Stimulated activated CD4-positive, alpha-beta T cell treated with anti-CD3 and anti-CD28 coated beads, TNF-alpha, amount 100 ng/mL, for 1 hour (primary cell): ENCODE data around the gene CCK.

Source experiments
- DNase-seq, 3 donors: peaks; one replicate each; pipeline ENCODE4 v3.0.0-alpha.2; 2020; ENCODE audit warnings: low read depth in 3 of 3, low spot score in 1 of 3

The CCK gene

GRCh38 chr3:42269647-42270046 lies 3.7 kb upstream of the CCK start:
- DNase-seq, result no peak

- no peak for DNase-seq
Measured at GRCh38 chr3:42267878-42268277, 1.9 kb upstream of the CCK start.

GRCh38 chr3:42265059-42265991 lies 660 bp downstream of the CCK start:
- no peak for DNase-seq

- DNase-seq, result no peak
Measured at GRCh38 chr3:42264399-42265058, 1.5 kb downstream of the CCK start.

- no peak for DNase-seq
Measured at GRCh38 chr3:42263354-42264346, 2.3 kb downstream of the CCK start.

GRCh38 chr3:42262525-42262924 lies 3.5 kb downstream of the CCK start:
- DNase-seq, result no peak

GRCh38 chr3:42257007-42257406 lies 9.0 kb downstream of the CCK start:
- no peak for DNase-seq

- DNase-seq, result no peak
Measured at GRCh38 chr3:42256135-42256819, 9.7 kb downstream of the CCK start.

- DNase-seq, result no peak
Measured at GRCh38 chr3:42254566-42254965, 11.4 kb downstream of the CCK start.

- no peak for DNase-seq
Measured at GRCh38 chr3:42250761-42251160, 15.2 kb downstream of the CCK start.

- DNase-seq, result peak; percentile 21 to 41 (median 37)
Measured at GRCh38 chr3:42247576-42248027, 18.4 kb downstream of the CCK start.

- DNase-seq, result no peak
Measured at GRCh38 chr3:42246091-42246490, 19.9 kb downstream of the CCK start.

- no peak for DNase-seq
Measured at GRCh38 chr3:42236611-42237010, 29.4 kb downstream of the CCK start.

GRCh38 chr3:42235532-42235931 lies 30.5 kb downstream of the CCK start:
- DNase-seq, result no peak

GRCh38 chr3:42230860-42231259 lies 35.1 kb downstream of the CCK start:
- no peak for DNase-seq

GRCh38 chr3:42229942-42230688 lies 35.9 kb downstream of the CCK start:
- no peak for DNase-seq

- DNase-seq, result no peak
Measured at GRCh38 chr3:42229266-42229941, 36.6 kb downstream of the CCK start.

- DNase-seq, result no peak
Measured at GRCh38 chr3:42228796-42229195, 37.2 kb downstream of the CCK start.
